AG09309 (cell line): Measurements from ENCODE around the gene ARFGAP3.

ENCODE experiments used
- DNase-seq: peaks from one replicate; pipeline ENCODE4 v3.0.0-alpha.2; 2010; ENCODE audit warnings: low read depth
- H3K4me3 ChIP-seq: 2 replicates; pipeline ENCODE4 v1.5.1; 2011; ENCODE audit warnings: mild to moderate bottlenecking, low read depth, low read length, moderate library complexity; ENCODE audit not compliant: control insufficient read depth
- CTCF ChIP-seq: IDR thresholded peaks from 2 replicates; pipeline ENCODE4 v1.5.1; 2011; ENCODE audit warnings: mild to moderate bottlenecking, low read depth, low read length, inconsistent platforms; ENCODE audit not compliant: insufficient read depth, control insufficient read depth; ENCODE audit errors: missing control alignments

The ARFGAP3 gene

DNA sequence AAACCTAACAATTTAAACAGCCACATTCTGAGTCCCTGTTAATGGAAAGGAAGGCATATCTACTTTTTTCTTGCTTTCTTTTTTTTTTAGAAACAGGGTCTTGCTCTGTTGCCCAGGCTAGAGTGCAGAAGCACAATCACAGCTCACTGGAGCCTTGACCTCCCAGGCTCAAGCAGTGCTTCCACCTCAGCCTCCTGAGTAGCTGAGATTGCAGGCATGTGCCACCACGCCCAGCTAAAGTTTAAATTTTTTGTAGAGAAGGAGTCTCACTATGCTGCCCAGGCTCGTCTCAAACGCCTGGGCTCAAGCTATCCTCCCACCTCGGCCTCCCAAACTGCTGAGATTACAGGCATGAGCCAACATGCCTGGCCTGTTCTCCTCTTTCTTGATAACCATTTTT lies 25.4 kb downstream of the ARFGAP3 start:
- no peak for TF ChIP-seq CTCF
- no peak overlapping the region for H3K4me3 ChIP-seq
- DNase-seq: no peak

- no peak for TF ChIP-seq CTCF
- no peak for DNase-seq
- H3K4me3 ChIP-seq: no peak overlapping the region
Observed at GRCh38 chr22:42830161-42830560, 26.9 kb downstream of the ARFGAP3 start.

DNA sequence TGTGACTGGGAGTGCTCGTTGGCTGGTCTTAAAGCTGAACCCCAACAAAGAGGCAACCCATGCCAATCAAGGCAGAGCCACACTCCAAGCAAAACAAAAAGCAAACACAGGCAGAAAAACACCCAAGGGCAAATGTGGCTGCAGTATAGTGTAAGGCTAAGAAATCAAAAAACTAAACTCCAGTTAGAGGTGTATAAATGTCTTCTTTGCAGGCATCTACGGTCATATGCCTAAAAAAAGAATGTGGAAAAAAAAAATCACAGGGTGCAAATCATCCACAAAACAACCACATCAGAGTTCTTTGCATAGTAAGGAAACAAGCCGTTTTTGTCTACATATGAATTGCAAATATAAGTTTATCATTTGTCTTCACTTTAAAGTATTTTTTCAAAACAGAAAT lies 27.8 kb downstream of the ARFGAP3 start:
- TF ChIP-seq CTCF: no peak
- DNase-seq: no peak
- H3K4me3 ChIP-seq: no peak overlapping the region

DNA sequence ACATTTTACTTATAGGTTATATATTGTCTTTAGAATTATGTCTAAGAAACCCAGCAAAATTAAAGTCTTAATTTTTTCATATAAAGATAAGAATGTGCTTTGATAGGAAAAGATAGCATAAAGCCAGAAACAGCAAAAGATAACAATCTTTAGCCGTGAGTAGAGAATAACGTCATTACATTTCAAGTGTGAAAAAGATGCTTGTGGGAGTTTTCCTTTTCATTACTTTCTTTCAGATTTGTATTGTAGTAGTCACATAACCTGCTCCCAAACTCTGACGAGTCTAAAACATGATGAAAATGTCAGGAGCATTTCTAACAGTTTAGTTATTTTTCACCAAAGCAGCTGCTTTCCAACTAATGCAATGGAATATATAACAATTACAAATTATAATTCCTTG lies 31.3 kb downstream of the ARFGAP3 start:
- DNase-seq: no peak
- no peak overlapping the region for H3K4me3 ChIP-seq
- TF ChIP-seq CTCF: no peak

DNA sequence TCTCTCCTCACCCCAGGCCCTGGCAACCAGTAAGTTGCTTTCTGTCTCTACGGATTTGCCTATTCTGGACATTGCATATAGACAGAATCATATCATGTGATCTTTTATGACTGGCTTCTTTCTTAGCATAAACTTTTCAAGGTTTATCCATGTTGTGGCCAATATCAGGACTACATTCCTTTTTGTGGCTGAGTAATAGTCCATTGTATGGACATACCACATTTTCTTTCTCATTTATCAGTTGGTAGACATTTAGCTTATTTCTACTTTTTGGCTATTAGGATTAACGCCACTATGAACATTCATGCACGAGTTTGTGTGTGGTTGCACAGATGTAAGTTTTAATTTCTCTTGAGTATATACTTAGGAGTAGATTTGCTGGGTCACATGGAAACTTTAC lies 35.7 kb downstream of the ARFGAP3 start:
- DNase-seq: no peak
- no peak overlapping the region for H3K4me3 ChIP-seq
- TF ChIP-seq CTCF: no peak

- TF ChIP-seq CTCF: peak; percentile 44
- DNase-seq: peak; percentile 55
Observed at GRCh38 chr22:42820045-42820763, 36.9 kb downstream of the ARFGAP3 start.

More at GRCh38 chr22:42820045-42820763, 36.9 kb downstream of the ARFGAP3 start:
- no peak overlapping the region for H3K4me3 ChIP-seq
